Epidermal melanocyte (primary cell): Measurements from ENCODE around the gene EGFLAM.

Experiments used
- DNase-seq: peaks from one replicate; pipeline ENCODE4 v3.0.0; 2011; ENCODE audit warnings: low spot score; ENCODE audit not compliant: insufficient read length

EGFLAM gene

DNA sequence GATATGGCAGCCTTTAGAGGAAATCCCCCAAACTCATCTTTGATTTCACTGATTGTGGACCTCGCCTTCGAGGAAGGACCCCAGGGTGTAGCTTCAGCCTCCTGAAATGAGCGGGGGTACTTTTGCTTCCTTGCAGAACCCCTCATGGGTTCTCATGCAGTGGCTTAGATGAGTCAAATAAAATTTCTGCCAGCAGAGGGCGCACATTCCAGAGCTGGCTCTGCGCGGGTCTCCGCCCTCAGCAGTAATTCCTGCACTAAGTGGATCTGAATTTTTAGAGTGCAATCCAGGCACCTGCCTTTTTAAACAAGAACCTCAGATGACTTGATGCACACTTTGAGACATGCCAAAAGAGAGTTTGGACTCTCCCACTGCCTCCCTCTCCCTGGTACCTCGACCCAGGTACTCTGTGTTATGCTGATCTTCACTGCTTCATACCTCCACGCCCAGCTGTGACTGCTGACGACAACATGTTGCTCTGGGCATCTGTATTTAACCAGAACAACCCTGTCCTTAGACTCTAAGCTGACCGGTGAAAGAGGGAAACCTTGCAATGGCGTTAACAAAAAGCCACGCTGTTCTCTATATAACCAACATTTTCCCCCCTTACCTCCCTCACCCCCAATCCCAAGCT is 7.3 kb downstream of the EGFLAM start:
- peak; percentile 49 for DNase-seq

DNA sequence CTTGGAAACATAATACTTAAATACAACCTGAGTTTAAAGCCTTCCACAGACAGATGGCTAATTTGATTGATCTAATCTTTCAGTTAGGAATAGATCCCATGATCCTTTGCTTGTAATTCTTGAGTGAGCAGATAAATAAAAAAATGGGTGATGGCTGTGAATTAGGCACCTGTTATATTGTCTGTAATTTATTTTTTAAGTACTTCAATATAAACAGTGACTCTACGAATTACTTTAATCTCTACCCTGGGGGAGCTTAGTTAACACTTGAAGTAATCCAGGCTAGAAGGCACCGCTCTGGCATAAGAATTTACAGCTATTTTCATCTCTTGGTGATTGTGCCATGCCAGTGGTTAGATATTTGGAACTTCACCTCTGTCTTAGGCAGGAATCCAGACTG is 9.0 kb downstream of the EGFLAM start:
- DNase-seq = no peak

- no peak for DNase-seq
Observed at GRCh38 chr5:38273626-38274025, 15.3 kb downstream of the EGFLAM start.

GRCh38 chr5:38274370-38274769 is 16.0 kb downstream of the EGFLAM start:
- no peak for DNase-seq

DNA sequence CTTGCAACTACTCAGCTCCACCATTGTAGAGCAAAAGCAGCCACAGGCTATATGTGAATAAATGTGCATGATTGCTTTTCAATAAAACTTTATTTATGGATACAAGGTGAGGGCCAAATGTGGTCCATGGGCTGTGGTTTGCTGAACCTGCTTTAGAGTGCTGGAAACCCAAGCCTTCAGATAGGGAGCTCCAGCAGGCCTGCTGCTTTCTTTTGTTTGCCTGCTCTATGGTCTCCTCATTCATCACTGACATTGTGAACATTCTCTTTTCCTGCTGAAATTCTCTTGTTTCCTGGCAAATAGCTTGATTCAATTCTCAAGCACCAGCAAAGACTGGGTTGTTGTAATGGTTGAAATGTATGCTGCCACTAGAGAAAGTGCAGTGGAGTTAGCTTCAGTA is 26.0 kb downstream of the EGFLAM start:
- no peak for DNase-seq

- no peak for DNase-seq
Observed at GRCh38 chr5:38285226-38285625, 26.9 kb downstream of the EGFLAM start.

DNA sequence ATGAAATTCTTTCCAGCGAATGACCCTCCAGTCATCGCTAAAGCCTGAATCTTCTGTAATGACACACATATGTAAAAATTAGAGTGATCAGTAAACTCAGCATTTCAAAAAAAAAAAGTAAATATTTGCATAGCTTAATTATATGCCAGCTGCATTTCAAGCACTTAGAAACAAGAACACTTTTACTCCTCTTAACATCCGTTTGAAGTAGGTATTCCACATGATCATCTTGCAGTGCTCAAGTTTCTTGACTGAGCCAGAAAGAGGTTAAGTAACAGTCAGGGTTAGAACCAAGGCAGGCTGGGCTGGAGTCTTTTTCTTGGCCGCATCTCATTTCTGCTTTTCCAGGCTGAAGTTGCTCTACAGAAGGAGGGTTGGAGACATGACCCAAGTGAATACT is 27.6 kb downstream of the EGFLAM start:
- no peak for DNase-seq

GRCh38 chr5:38287124-38287523 is 28.8 kb downstream of the EGFLAM start:
- no peak for DNase-seq

DNA sequence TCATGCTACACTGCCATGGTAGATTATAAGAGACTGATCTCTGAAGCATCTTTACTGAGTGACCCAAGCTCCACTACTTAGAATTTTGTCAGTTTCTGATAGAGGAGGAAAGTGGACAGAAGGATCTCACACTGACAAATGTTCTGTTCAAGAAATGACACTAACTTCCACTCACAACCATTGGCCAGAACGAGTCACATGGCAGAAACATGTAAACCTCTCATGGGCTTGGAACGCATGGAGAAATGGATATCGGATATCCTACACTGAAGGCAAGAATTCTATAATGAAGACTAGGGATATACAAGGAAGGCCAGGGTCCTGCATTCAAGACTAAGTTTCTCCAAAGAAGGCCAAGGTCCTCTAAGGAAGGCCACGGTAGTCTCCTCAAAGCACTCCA is 31.1 kb downstream of the EGFLAM start:
- DNase-seq = no peak

- no peak for DNase-seq
Observed at GRCh38 chr5:38290028-38290653, 31.8 kb downstream of the EGFLAM start.

- DNase-seq = no peak
Observed at GRCh38 chr5:38291355-38291754, 33.0 kb downstream of the EGFLAM start.

GRCh38 chr5:38292228-38292627 is 33.9 kb downstream of the EGFLAM start:
- DNase-seq = no peak

DNA sequence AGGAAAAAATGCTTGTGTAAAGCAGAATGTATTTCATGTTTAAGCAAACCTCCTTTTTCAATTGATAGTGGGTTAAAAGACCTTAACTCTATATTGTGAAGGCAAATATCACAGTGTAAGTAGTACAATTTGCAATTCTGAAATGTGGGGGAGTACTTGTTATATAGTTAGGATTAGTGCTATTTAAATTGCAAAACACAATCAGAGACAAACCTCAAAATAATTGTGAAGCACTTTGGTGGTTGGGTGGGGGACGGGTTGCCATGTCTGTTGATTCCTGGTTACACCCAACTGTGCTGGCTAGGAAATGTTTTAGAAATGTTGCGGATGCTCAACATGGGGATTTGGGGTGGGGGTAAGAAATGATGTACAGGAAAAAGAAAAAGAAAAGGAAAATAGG is 37.4 kb downstream of the EGFLAM start:
- DNase-seq = no peak

DNA sequence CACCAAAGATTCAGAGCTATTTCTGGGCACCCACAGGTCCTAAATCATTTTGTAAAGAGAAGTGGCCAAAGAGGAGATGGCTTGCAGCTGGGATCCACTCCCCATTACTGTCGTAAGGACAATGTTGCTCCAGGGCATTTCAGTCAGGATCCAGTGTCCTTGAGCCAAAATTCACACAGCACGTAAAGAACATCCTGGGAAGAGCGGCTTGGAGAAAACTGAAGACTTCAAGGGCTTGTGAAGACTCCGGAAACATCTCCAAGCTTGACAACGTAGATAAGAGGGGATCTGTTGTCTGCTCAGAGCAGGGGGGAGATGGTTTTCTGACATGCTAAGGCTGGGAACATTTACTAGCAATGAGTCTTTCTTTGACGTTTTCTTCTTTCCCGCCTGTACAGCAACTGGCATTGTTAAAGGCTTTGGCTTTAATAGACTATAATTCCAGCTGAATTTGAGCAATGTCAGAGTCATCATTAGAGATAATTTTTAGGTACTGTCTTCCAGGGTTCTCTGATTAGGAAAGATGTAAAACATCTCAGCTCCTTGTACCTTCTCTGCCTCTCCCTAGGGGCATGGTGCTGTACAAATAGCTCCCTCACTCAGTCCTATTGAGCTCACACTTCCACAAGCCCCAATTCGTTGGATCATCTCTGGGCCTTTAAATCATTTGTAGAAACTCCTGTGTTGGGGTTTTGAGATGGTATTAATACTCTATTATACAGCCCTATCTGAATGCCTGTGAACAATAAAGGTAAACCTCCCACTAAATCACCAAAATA is 39.7 kb downstream of the EGFLAM start:
- no peak for DNase-seq

GRCh38 chr5:38299585-38299984 is 41.2 kb downstream of the EGFLAM start:
- no peak for DNase-seq

DNA sequence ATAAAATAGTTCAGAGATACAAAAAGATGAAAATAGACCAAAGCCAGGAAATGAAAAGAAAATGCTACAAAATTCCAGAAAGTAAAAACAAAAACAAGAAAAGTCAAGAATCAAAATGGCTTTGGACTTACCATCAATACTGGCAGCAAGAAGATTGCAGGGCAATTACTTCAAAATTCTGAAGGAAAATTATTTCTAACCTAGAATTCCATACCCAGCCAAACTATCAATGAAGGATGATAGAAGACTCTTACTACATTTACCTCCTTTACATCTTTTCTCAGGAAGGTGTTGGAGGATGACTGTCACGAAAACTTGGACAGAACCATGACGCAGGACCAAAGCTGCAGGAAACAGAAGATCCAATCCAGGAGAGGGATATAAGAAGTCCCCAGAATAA is 46.8 kb downstream of the EGFLAM start:
- DNase-seq = no peak

- no peak for DNase-seq
Observed at GRCh38 chr5:38307845-38308244, 49.5 kb downstream of the EGFLAM start.

- DNase-seq = peak; percentile 57
Observed at GRCh38 chr5:38316544-38317224, 58.3 kb downstream of the EGFLAM start.

DNA sequence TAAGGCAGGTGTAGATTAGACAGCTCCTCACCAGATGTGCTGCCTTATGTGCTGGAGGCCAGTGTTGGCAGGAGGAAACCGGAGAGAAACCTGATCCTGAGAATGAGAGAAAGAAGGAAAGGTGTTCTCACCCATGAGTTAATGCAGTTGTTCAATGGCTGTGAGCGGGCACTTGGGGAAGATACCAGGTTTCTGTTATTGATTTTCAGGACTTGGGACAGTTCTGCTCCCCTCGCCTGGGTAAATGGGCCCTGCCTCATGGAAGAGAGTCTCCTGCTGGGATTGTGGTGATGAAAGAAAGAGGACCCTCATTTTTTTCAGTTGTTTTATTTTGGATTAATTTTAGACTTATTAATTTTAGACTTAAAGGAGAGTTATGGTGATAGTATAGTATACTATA is 59.5 kb downstream of the EGFLAM start:
- no peak for DNase-seq

GRCh38 chr5:38319491-38319890 is 61.1 kb downstream of the EGFLAM start:
- no peak for DNase-seq

DNA sequence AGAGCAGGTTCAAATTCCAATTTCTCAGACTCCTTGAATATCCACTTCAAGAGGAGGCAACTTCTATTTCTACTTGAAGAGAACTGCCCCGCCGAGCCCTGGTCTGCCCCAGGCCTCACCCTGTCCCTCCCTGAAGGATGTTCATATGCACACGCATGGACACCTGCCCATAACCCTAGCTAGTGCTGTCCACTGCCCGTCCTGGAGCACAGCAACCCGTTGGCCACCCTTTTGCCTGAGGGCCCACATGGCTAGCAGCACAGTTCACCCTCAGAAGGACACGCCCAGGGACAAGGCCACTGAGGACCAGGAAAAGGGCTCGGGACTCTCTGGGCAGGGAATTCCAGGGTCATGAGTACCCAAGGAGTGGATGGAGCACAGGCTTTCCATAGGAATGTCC is 63.6 kb downstream of the EGFLAM start:
- no peak for DNase-seq

- peak; percentile 36 for DNase-seq
Observed at GRCh38 chr5:38323645-38324295, 65.4 kb downstream of the EGFLAM start.
